CMK (cell line): ENCODE measurements around the gene ZNF12.
"Not testable (repeated sequence)": the region's sequence is repeated elsewhere in the genome, so short reads cannot be mapped to it uniquely, and the experiment has no call there.

ENCODE experiments used
- DNase-seq: peaks from one replicate; pipeline ENCODE4 v3.0.0-alpha.2; 2010; ENCODE audit warnings: low read depth

Gene ZNF12

DNA sequence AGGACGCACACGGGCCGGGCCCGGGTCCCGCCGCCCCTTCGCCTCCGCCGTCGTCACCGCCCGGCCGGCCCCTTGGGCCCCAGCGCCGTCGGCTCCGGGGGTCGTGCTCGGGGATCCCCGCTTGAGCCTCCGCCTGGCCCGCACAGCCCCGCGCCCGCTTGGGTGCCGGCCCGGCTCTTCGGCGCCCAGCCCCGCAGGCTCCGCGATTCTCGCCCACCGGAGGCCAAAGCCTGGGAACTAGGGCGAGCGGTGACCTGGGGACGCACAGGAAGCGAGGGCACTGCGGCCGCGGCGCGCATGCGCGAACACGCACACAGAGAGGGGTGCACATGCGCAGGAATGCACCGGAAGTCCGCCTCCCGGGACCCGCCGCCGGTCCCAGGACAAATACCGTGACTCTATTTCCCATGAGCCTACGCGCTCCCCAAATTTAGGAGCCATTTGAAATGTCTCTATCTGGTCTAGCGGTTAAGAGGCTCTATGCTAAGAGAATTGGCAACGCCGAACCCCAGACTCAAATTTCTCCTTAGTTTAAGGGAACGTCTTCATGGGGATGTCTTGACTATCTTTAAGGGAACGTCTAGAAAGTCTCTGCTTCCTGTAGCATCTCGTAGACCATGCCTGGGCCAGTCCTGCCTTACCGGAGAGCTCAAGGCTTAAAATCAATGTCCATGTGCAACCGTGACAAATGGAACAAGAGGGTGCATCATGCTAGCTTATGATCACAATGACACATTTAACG lies at the start of gene ZNF12:
TSS of gene ZNF12 (minus strand) at position 282 of the 742 bp plus-strand sequence. CDS start 1,774 bp downstream, outside the sequence.
- peak; percentile 86 for DNase-seq

- DNase-seq = not testable (repeated sequence)
Measured at GRCh38 chr7:6753964-6754363, 47.2 kb upstream of the ZNF12 start, which contains the start of gene RSPH10B2. Gene RSPH10B2 (plus strand): TSS chr7:6754103. CDS start chr7:6757678, 3,575 bp downstream.

- not testable (repeated sequence) for DNase-seq
Measured at GRCh38 chr7:6750173-6750572, 43.4 kb upstream of the ZNF12 start.

GRCh38 chr7:6749335-6749734 lies 42.6 kb upstream of the ZNF12 start:
- not testable (repeated sequence) for DNase-seq

DNA sequence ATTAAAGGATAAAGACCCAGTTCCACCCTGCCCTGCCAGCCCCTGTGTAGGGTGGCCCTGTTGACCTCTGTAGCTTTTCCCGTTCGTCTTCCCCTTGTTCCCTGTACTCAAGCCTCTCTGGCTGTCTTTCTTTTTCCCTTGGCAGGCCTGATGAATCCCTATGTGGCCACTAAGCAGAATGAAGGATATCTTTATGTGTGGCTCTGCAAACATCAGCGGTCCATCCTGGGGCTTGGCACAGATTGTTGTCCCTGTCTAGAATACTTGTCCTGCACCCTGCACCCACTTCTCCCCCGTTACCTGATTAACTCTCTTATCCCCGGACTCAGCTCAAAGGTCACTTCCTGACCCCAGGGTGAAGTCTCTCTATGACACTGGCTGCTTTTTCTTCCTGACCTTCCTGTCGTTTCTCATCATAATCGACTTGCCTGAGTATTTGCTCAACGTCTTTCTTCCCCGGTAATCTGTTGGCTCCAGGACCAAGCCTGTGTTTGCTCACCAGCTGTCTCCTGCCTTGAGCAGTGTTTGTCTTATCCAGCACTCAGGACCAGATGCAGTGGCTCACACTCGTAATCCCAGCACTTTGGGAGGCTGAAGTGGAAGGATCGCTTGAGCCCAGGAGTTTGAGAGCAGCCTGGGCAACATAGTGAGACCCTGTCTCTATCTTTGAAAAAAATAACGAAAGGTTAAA lies 37.8 kb upstream of the ZNF12 start:
- DNase-seq = not testable (repeated sequence)

DNA sequence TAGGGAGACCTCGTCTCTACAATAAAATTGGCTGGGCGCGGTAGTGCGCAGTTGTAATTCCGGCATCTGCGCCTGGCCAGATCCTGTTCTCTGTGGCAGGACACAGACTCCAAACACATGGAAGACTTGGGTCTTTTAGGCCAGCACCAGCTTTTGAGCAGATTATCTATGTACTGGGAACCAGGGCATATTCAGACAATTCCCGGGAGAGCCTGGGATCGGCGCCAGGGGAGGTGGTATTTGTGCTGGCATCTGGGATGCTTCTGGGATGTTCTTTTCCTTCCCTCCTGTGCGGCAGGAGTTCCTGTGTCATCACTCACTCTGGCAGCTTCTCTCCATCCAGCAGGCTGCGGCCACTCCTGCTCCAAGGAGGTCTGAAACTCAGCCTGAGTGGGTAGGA lies 31.7 kb upstream of the ZNF12 start:
- not testable (repeated sequence) for DNase-seq

DNA sequence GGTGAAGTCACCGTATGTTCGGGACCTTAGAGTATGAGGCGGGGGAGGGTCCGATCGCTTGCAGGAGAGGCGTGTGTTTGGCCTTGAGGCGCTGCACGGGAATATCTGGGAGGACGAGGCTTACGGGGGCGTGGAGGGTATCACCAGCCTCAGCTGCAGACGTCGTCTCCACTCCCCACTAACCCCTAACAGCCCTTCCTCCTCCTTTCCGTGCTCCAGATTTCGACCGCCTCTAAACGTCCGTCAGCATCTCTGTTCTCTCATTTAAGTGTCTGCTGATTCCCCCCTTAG lies 23.5 kb upstream of the ZNF12 start:
- no peak for DNase-seq

GRCh38 chr7:6729492-6730342 lies 23.0 kb upstream of the ZNF12 start:
- peak; percentile 83 for DNase-seq

- not testable (repeated sequence) for DNase-seq
Measured at GRCh38 chr7:6728893-6729491, 22.2 kb upstream of the ZNF12 start.

GRCh38 chr7:6727663-6728062 lies 20.9 kb upstream of the ZNF12 start:
- no peak for DNase-seq

- DNase-seq = not testable (repeated sequence)
Measured at GRCh38 chr7:6726341-6726740, 19.6 kb upstream of the ZNF12 start.

- DNase-seq = no peak
Measured at GRCh38 chr7:6725003-6725402, 18.3 kb upstream of the ZNF12 start.

- DNase-seq = not testable (repeated sequence)
Measured at GRCh38 chr7:6724351-6724750, 17.6 kb upstream of the ZNF12 start.

GRCh38 chr7:6718124-6718523 lies 11.4 kb upstream of the ZNF12 start:
- no peak for DNase-seq

GRCh38 chr7:6715898-6716297 lies 9.2 kb upstream of the ZNF12 start:
- not testable (repeated sequence) for DNase-seq

- DNase-seq = no peak
Measured at GRCh38 chr7:6714360-6714759, 7.6 kb upstream of the ZNF12 start.

DNA sequence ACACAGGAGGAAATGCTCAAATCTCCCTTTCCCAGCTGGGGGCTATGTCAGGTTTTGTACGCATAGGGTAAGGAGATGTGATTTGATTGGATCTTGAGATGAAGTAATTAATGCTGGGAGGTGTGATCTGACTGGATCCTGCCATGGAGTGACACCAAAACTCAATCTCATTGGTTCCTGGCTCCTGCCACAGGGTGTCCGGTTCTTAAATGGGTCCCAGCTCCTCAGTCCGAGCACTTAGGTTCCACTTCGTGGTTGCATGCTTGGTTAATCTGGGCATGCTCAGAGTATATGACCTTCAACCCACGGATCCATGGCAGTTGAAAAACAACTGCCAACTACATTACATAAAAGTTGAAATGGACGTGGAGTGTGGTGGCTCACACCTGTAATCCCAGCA lies 3.1 kb upstream of the ZNF12 start:
- DNase-seq = no peak

DNA sequence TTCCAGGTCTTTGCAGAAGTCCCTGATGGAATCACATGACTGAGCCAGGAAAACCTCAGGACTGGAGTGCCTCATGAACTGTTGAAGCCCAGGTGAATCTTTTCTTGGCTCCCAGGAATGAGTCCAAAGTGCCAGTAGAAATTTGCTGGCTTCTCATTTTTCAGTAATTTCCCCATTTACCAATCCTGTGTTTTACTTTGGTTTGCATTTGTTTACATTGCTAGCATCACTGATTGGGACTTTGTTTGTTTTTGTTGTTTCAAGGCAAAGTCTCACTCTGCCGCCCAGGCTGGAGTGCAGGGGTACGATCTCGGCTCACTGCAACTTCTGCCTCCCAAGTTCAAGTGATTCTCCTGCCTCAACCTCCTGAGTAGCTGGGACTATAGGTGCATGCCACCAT lies 1.6 kb upstream of the ZNF12 start:
- no peak for DNase-seq

DNA sequence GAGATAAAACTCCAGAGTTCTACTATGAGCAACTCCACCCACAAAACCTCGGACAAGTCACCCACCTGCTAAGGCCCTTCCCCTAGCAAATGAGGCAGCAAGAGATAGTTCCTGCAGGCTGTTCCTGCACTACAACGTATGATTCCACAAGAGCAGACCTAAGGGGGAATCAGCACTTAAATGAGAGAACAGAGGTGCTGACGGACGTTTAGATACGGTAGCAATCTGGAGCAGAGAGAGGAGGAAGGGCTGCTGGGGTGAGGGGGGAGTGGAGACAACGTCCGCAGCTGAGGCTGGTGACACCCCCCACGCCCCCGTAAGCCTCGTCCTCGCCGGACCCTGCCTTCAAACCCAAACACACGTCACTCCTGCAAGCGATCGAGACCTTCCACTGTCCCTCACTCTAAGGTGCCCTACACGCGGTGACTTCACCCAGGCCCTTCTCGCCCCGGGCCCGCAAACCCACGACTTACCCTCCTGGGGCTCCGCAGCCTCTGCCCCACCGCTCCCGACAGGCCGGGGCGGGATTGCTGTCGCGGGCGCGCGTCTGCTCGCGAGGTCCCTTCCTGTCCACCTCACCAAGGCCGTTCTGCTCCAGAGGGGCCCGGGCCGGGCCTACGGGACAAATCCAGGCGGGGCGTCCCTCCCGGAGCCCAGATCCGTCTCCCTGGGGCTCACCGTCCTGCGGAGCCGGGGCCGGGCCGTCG lies 635 bp downstream of the ZNF12 start:
- DNase-seq = no peak

- no peak for DNase-seq
Measured at GRCh38 chr7:6701860-6702259, 4.9 kb downstream of the ZNF12 start.

DNA sequence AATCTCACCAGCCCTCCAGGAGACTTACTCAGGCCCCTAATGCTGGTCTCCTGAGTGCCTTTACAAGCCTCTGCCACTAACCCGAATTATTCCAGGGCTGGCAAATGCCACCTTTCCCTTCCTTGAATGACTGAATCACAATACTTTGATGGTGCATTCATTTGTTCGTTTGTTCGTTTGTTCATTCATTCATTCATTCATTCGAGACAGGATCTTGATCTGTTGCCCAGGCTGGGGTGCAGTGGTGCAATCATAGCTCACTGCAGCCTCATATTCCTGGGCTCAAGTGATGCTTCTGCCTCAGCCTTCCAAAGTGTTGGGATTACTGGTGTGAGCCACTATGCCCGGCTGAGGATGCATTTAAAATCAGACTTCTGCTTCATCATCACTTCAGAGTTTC lies 6.0 kb downstream of the ZNF12 start:
- DNase-seq = no peak
